Measurements from ENCODE around the gene GNAS. TPM values are rescaled to one million over a fixed set of nuclear protein-coding genes. Genes with fewer than 3 reads are reported as not detected.

GNAS gene
- total RNA-seq, 1 experiment from 2014 or later = 1,015 TPM

Other genes with a start within 250 kb of the GNAS start
- 26.2 and 32.7 TPM in 2 replicates for gene STX16, start 201.4 kb upstream of the GNAS start, total RNA-seq (2014; rRNA removed; shearing (Covaris generic))
- 6.8 and 7.7 TPM in 2 replicates for gene NPEPL1, start 159.9 kb upstream of the GNAS start, total RNA-seq (2014; rRNA removed; shearing (Covaris generic))
- gene GNAS-AS1, start 1.8 kb upstream of the GNAS start, total RNA-seq (2014; rRNA removed; shearing (Covaris generic)) = not detected in 2 replicates
- gene NELFCD, start 128.5 kb downstream of the GNAS start, total RNA-seq (2014; rRNA removed; shearing (Covaris generic)) = 43.9 and 50.0 TPM in 2 replicates
- 140 and 168 TPM in 2 replicates for gene CTSZ, start 154.5 kb downstream of the GNAS start, total RNA-seq (2014; rRNA removed; shearing (Covaris generic))
- 0.05 TPM in 1 of 2 replicates, not detected in the other for gene TUBB1, start 166.7 kb downstream of the GNAS start, total RNA-seq (2014; rRNA removed; shearing (Covaris generic))
- gene ATP5F1E, start 179.6 kb downstream of the GNAS start, total RNA-seq (2014; rRNA removed; shearing (Covaris generic)) = 47.4 and 48.4 TPM in 2 replicates
- 102 and 127 TPM in 2 replicates for gene PRELID3B, start 190.1 kb downstream of the GNAS start, total RNA-seq (2014; rRNA removed; shearing (Covaris generic))